K562 (cell line): Measurements from ENCODE around the gene SCLY. TPM values are rescaled to one million over a fixed set of nuclear protein-coding genes. Genes with fewer than 3 reads are reported as not detected.

Experiments
- ARID3A ChIP-seq: IDR thresholded peaks from 2 replicates; pipeline ENCODE4 v1.6.1; 2012; ENCODE audit warnings: low read depth, low read length, improper control_type of control experiment, borderline replicate concordance
- CBFA2T2 ChIP-seq: fragments of 450-650 bp; conservative IDR thresholded peaks from 2 replicates; pipeline ENCODE4 v1.6.1; 2017; ENCODE audit warnings: mild to moderate bottlenecking
- GABPB2 ChIP-seq: fragments of 250-450 bp; sonication (Bioruptor Pico); conservative IDR thresholded peaks from 2 replicates; pipeline ENCODE4 v1.5.1; 2021; ENCODE audit warnings: mild to moderate bottlenecking
- GTF2E2 ChIP-seq: fragments of 200-800 bp; sonication (Bioruptor generic); IDR thresholded peaks from 2 replicates; pipeline ENCODE4 v1.6.1; 2016; ENCODE audit warnings: missing genetic modification characterization, missing compliant biosample characterization
- MED1 ChIP-seq: sonication (generic); formaldehyde crosslinking; IDR thresholded peaks from 2 replicates; pipeline ENCODE4 v1.8.1; 2023; ENCODE audit warnings: missing genetic modification reagents, borderline replicate concordance
- MEF2D ChIP-seq: conservative IDR thresholded peaks from 2 replicates; pipeline ENCODE4 v1.6.1; 2016; ENCODE audit warnings: low read depth, missing genetic modification characterization, missing compliant biosample characterization
- NR3C1 ChIP-seq: sonication (generic); formaldehyde crosslinking; IDR thresholded peaks from 2 replicates; pipeline ENCODE4 v1.8.1; 2022; ENCODE audit warnings: missing genetic modification reagents
- NRF1 ChIP-seq, 2 experiments: fragments of 450-650 bp; IDR thresholded peaks in 1 of 2; conservative IDR thresholded peaks in 1 of 2; 2 replicates each; pipeline ENCODE4 v1.6.1; 2014; ENCODE audit warnings: mild to moderate bottlenecking in 2 of 2
- RBM25 ChIP-seq: fragments of 200-400 bp; formaldehyde crosslinking; IDR thresholded peaks from 2 replicates; pipeline ENCODE4 v1.6.1; 2018; ENCODE audit warnings: low read length, low read depth, moderate library complexity; ENCODE audit not compliant: severe bottlenecking
- SIX5 ChIP-seq, 2 experiments: IDR thresholded peaks; 2 replicates each; pipeline ENCODE4 v1.6.1; 2011; ENCODE audit warnings: low read length in 2 of 2, borderline replicate concordance in 1 of 2, low read depth in 1 of 2, mild to moderate bottlenecking in 1 of 2, moderate library complexity in 1 of 2; ENCODE audit not compliant: insufficient read depth in 1 of 2
- SMARCE1 ChIP-seq: fragments of 450-650 bp; IDR thresholded peaks from 2 replicates; pipeline ENCODE4 v1.7.1; 2016; ENCODE audit warnings: mild to moderate bottlenecking
- TFAP4 ChIP-seq: sonication (generic); formaldehyde crosslinking; IDR thresholded peaks from 2 replicates; pipeline ENCODE4 v1.8.0; 2022; ENCODE audit warnings: missing genetic modification reagents, mild to moderate bottlenecking, moderate library complexity, borderline replicate concordance
- ZC3H4 ChIP-seq: sonication (generic); formaldehyde crosslinking; IDR thresholded peaks from 2 replicates; pipeline ENCODE4 v1.9.0; 2021; ENCODE audit warnings: missing genetic modification reagents, borderline replicate concordance
- ZFX ChIP-seq: sonication (generic); formaldehyde crosslinking; IDR thresholded peaks from 2 replicates; pipeline ENCODE4 v1.8.0; 2022; ENCODE audit warnings: mild to moderate bottlenecking, missing genetic modification reagents, moderate library complexity
- ZNF140 ChIP-seq: fragments of 250-450 bp; sonication (Bioruptor Pico); IDR thresholded peaks from 2 replicates; pipeline ENCODE4 v1.8.0; 2021; ENCODE audit warnings: moderate library complexity, mild to moderate bottlenecking, inconsistent platforms
- ZSCAN29 ChIP-seq: fragments of 450-650 bp; IDR thresholded peaks from 2 replicates; pipeline ENCODE4 v1.6.1; 2017
- polyA plus RNA-seq, 8 experiments: library from polyadenylated mRNA; depleted of rRNA in 4 of 8; stranded (reverse) in 5 of 8; unstranded in 3 of 8; fragments of >200 nt; fragmentation: Nextera tagmentation in 2 of 8; fragmentation: Illumina TruSeq in 1 of 8; extraction: Ambion mirVana in 2 of 8; extraction: Trizol in 1 of 8; gene quantifications; 2 replicates each; pipeline versions ENCODE4 v1.2.1 to v1.2.3, GENCODE V29; 2011 to 2014; ENCODE audit warnings: inconsistent platforms in 1 of 8, missing spikeins in 1 of 8
- total RNA-seq, 7 experiments: library from RNA; depleted of rRNA in 6 of 7; stranded (reverse); fragments of >200 nt in 6 of 7; fragmentation: Illumina TruSeq in 2 of 7; extraction: Trizol in 2 of 7; gene quantifications; 2 replicates each; pipeline versions ENCODE4 v1.2.1 to v1.2.3, GENCODE V29; 2011 to 2021; ENCODE audit warnings: low replicate concordance in 1 of 7
- TF ChIP-seq, protein P1 (sequence below), 2 experiments: fragments of 450-650 bp; conservative IDR thresholded peaks; 2 replicates each; pipeline ENCODE4 v1.6.1; 2017; ENCODE audit warnings: mild to moderate bottlenecking in 2 of 2, moderate library complexity in 2 of 2
- TF ChIP-seq, protein P2 (sequence below), 2 experiments: IDR thresholded peaks; 2 replicates each; pipeline ENCODE4 v1.6.1; 2011; ENCODE audit warnings: borderline replicate concordance in 1 of 2, control low read depth in 1 of 2, low read depth in 1 of 2, low read length in 1 of 2, mild to moderate bottlenecking in 1 of 2, mixed read lengths in 1 of 2, moderate library complexity in 1 of 2; ENCODE audit not compliant: insufficient read depth in 1 of 2, insufficient read length in 1 of 2, poor library complexity in 1 of 2, severe bottlenecking in 1 of 2; ENCODE audit errors: extremely low read depth in 1 of 2
- TF ChIP-seq, protein P3 (sequence below): IDR thresholded peaks from 2 replicates; pipeline ENCODE4 v1.6.1; 2016; ENCODE audit warnings: missing genetic modification characterization, missing compliant biosample characterization

SCLY gene
- total and polyA plus RNA-seq, 9 of the 15 experiments (the other 6 are each of a cell fraction or from before 2014, with no cell fraction given): 2.6 to 32.2 (median 21.1) TPM

- TF ChIP-seq, protein P1, sequence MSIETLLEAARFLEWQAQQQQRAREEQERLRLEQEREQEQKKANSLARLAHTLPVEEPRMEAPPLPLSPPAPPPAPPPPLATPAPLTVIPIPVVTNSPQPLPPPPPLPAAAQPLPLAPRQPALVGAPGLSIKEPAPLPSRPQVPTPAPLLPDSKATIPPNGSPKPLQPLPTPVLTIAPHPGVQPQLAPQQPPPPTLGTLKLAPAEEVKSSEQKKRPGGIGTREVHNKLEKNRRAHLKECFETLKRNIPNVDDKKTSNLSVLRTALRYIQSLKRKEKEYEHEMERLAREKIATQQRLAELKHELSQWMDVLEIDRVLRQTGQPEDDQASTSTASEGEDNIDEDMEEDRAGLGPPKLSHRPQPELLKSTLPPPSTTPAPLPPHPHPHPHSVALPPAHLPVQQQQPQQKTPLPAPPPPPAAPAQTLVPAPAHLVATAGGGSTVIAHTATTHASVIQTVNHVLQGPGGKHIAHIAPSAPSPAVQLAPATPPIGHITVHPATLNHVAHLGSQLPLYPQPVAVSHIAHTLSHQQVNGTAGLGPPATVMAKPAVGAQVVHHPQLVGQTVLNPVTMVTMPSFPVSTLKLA (conservative IDR thresholded peaks at IDR 0.05): 0 out of 4 replicates have a peak, but pooled peaks of 1 of the 2 experiments have one; percentile 41
- 0 out of 2 replicates have a peak, but pooled peaks have one; percentile 27 for TF ChIP-seq ZSCAN29
- TF ChIP-seq, protein P2, sequence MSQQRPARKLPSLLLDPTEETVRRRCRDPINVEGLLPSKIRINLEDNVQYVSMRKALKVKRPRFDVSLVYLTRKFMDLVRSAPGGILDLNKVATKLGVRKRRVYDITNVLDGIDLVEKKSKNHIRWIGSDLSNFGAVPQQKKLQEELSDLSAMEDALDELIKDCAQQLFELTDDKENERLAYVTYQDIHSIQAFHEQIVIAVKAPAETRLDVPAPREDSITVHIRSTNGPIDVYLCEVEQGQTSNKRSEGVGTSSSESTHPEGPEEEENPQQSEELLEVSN (IDR thresholded peaks at IDR 0.05; ENCODE audit: borderline replicate concordance in 1 of 2, extremely low read depth in 1 of 2, insufficient read depth in 1 of 2, insufficient read length in 1 of 2, low read depth in 1 of 2, low read length in 1 of 2, poor library complexity in 1 of 2, severe bottlenecking in 1 of 2): peak in 1 of 2 experiments; percentile 58
- no peak for TF ChIP-seq MED1 (CRISPR knock-in tag)
- no peak for TF ChIP-seq ZC3H4
- peak; percentile 48; the same call in 1 of the 2 replicates for TF ChIP-seq ZFX (CRISPR knock-in tag)
- no peak for TF ChIP-seq GABPB2
- no peak for TF ChIP-seq ZNF140 (CRISPR knock-in tag)
- no peak for TF ChIP-seq GTF2E2 (tag)
- TF ChIP-seq SIX5 (IDR thresholded peaks at IDR 0.05; ENCODE audit: borderline replicate concordance in 1 of 2, insufficient read depth in 1 of 2, low read depth in 1 of 2, low read length in 2 of 2): no peak
- TF ChIP-seq NR3C1: no peak
- TF ChIP-seq CBFA2T2: no peak
- peak; percentile 39; the same call in 1 of the 2 replicates for TF ChIP-seq TFAP4 (CRISPR knock-in tag)
- no peak for TF ChIP-seq SMARCE1
- no peak for TF ChIP-seq ARID3A
- no peak for TF ChIP-seq MEF2D (tag)
- TF ChIP-seq, protein P3, sequence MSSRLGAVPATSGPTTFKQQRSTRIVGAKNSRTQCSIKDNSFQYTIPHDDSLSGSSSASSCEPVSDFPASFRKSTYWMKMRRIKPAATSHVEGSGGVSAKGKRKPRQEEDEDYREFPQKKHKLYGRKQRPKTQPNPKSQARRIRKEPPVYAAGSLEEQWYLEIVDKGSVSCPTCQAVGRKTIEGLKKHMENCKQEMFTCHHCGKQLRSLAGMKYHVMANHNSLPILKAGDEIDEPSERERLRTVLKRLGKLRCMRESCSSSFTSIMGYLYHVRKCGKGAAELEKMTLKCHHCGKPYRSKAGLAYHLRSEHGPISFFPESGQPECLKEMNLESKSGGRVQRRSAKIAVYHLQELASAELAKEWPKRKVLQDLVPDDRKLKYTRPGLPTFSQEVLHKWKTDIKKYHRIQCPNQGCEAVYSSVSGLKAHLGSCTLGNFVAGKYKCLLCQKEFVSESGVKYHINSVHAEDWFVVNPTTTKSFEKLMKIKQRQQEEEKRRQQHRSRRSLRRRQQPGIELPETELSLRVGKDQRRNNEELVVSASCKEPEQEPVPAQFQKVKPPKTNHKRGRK: no peak
- no peak for TF ChIP-seq RBM25
- TF ChIP-seq NRF1 (conservative IDR thresholded peaks at IDR 0.05 in 1 of 2, IDR thresholded peaks at IDR 0.05 in 1 of 2): peak; percentile 27 to 52; a peak in 3 of 4 replicates
These were observed 78.6 kb downstream of the SCLY start (continued) for GRCh38 chr2:238139196-238140039.
